Adrenal gland (tissue), 5 donors: ENCODE results near the gene KDM6A.

Experiments used
- POLR2A ChIP-seq, 2 donors: fragments of 450-650 bp; IDR thresholded peaks; one replicate each; pipeline ENCODE4 v1.6.1; 2017; ENCODE audit warnings: antibody characterized with exemption in 2 of 2, mild to moderate bottlenecking in 2 of 2, moderate library complexity in 1 of 2
- TF ChIP-seq, protein P1 (sequence below), 6 experiments: fragments of 450-650 bp in 4 of 6; fragments of 200-600 bp in 2 of 6; sonication (generic) in 1 of 6; IDR thresholded peaks; 1 replicate in 5 of 6; 2 replicates in 1 of 6; pipeline versions ENCODE4 v1.5.1 to v1.8.0; 2016 to 2021; ENCODE audit warnings: antibody characterized with exemption in 6 of 6, mild to moderate bottlenecking in 2 of 6, moderate library complexity in 1 of 6
- donor health status: DM: no; HTN: no; CAD: no.

DNA sequence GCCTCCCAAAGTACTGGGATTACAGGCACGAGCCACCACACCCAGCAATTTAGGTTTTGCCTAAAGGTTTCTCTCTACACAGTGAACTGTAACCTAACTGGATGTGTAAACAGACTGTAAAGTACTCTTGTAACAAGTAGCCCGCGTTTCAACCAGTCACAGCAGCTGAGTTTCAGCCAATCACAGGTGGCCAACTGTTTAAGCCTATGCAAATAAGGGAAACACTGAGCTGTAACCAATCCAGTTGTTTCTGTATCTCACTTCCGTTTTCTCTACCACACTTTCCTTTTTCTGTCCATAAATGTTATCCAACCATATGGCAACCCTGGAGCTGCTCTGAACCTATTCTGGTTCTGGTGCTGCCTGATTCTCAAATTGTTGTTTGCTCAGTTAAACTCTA, 267.8 kb downstream of the KDM6A start:
- TF ChIP-seq, protein P1, sequence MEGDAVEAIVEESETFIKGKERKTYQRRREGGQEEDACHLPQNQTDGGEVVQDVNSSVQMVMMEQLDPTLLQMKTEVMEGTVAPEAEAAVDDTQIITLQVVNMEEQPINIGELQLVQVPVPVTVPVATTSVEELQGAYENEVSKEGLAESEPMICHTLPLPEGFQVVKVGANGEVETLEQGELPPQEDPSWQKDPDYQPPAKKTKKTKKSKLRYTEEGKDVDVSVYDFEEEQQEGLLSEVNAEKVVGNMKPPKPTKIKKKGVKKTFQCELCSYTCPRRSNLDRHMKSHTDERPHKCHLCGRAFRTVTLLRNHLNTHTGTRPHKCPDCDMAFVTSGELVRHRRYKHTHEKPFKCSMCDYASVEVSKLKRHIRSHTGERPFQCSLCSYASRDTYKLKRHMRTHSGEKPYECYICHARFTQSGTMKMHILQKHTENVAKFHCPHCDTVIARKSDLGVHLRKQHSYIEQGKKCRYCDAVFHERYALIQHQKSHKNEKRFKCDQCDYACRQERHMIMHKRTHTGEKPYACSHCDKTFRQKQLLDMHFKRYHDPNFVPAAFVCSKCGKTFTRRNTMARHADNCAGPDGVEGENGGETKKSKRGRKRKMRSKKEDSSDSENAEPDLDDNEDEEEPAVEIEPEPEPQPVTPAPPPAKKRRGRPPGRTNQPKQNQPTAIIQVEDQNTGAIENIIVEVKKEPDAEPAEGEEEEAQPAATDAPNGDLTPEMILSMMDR (IDR thresholded peaks at IDR 0.05), result no peak
- no peak for TF ChIP-seq POLR2A (IDR thresholded peaks at IDR 0.05)
